GM18858 (cell line): ENCODE measurements around the gene KAZALD1.
A peak's percentile ranks its signal among the peaks of the same experiment; 100 is the strongest.
"Not testable (repeated sequence)": the region's sequence is repeated elsewhere in the genome, so short reads cannot be mapped to it uniquely, and the experiment has no call there.

Source experiments
- ATAC-seq: cut with Tn5 transposase; IDR thresholded peaks from one replicate; pipeline ENCODE4 v1.9.1; 2021; ENCODE audit not compliant: unreplicated experiment

KAZALD1 gene

GRCh38 chr10:101029520-101030295 lies 32.1 kb upstream of the KAZALD1 start:
- ATAC-seq: no peak

DNA sequence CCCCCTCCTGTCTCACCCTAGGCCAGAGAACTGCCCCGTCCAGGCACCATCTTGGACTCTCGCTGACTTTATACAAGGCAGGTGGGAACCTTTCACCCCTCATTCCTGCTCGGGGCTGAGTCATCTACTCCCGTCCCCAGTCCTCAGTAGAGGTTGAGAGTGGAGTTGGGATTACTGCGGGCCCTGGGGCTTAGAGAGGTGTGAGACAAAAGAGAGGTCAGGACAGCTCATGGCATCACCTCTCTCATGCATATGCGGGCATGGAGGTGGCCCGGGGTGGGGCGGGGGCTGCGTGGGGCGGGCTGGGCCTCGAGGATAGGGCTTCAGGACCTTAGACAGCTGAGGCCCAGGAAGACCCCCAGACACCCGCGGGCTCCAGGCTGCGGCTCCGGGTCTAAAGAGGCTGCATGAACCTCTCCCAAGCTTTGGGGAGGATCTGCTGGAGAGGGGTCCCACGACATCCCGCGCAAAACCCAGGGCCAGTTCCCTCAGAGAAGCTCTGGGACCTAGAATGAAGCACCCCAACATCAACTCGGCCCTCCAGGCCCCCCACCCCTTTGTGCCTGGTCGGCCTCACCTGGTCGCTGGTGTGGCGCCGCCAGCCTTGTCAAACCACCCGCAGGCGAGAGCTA lies 31.2 kb upstream of the KAZALD1 start:
- ATAC-seq: no peak

DNA sequence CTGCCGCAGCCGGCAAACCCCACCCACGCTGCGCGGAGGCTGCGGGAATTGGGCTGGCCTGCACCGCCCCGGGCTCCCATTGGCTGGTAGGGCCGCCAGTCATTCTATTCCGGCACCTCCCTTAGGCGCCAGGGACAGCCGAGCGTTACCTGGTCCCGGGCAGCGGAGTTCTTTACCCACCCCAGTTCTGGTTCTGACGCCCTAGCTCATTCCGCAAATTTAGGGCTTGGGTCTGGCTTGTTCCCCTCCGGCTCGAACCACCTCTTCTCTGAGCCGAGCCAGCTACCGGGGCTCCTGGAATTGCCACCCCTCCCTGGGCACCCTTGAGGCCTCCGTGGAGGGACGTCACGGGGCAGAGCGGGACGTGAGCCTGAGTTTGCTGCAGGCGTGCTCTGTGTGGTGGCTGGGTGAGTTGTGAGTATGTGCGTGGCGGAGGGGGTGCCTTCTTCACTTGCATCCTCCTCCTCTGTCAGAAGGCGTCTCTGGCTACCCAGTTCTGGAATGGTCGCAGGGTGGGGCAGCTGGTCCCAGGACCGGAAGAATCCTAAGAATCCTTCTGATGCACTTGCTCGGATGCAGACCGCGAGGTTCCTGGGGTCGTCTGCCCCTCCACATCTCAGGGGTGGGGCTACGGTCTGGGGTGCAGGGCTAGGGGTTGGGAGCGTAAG lies 30.5 kb upstream of the KAZALD1 start, which contains the start of the genes PDZD7 and SFXN3:
TSS of gene PDZD7 (minus strand) at position 2 of the 668 bp plus-strand sequence. CDS start 910 bp downstream, outside the sequence.
TSS of gene SFXN3 (plus strand) at position 107 of the 668 bp plus-strand sequence. CDS start 3,461 bp downstream, outside the sequence.
- ATAC-seq: peak; percentile 83

DNA sequence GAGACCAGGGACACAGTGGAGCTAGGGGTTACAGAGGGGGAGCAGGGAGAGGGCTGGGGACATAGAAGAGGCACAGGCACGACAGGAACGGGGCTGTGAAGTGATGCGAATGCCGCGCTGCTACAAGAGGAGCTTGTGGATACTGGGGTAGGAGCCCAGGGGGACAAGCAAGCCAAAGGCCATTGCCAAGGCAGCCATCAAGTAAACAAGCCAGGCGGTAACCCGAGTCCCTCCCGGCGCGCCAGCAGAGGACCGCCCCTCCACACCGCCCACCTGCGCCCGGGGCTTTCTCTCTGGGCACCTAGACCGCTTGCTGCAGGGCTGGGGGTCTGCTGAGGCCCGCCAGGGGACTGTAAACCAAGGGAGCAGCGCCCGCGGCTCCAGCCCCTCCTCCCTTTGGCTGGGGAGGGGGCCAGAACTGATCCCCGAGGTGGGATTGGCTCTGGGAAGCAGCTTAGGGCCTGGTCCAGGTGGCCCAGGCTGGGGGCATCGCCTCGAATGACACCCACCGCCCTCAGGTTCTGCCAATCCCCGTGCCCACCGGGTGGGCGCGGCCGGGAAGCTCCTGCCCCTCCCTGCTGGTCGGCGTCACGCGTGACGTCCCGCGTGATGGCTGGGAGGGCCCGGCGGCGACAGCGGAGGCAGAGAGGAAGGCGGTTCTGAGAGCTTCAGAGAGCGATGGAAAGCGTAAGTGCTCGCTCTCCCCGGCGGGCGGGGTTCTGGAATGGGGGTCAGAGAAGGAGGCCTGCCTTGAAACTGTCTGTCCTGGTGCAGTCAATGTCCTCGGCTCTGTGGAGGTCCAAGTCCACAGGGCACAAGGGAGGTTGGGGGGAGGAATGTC lies 29.8 kb upstream of the KAZALD1 start:
- ATAC-seq: no peak

DNA sequence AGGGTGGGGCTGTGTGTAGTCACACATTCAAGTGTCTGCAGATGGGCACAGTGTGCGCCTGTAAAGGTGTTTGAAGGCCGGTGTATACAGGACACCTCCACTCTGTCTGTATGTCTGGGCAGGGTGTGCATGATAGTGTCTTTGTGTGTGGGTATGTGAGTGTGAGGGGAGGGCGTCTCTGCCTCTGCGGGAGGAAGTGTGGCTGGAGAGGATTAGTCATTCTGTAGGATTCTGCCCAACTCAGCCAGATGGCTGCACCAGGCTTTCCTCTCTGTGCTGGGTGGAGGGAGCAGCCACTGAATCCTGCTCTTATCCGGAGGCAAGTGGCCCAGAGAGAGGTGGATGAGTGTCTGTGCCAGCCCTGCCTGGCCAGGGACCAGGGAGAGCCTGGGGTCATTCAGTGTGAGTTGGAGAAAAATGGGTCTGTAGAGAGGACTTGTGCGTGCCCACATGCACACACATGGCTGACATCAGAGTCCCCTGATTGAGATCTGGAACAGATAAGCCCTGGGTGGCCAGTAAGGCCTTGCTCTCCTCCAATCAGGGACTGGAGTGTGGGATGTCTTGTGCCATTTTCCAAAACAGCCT lies 29.1 kb upstream of the KAZALD1 start:
- no peak for ATAC-seq

- no peak for ATAC-seq
These were observed 28.5 kb upstream of the KAZALD1 start for GRCh38 chr10:101033276-101033675.

DNA sequence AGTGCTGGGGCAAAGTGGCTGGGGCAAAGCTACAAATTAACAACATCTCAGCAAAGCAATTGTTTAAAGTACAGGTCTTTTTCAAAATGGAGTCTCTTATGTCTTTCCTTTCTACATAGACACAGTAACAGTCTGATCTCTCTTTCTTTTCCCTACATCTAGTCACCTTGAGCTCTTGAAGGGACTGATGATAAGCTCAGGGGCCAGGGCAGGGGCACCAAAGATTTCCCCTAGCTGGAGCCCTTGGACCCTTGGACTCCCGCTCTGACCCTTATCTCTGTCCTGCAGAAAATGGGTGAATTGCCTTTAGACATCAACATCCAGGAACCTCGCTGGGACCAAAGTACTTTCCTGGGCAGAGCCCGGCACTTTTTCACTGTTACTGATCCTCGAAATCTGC lies 27.4 kb upstream of the KAZALD1 start:
- not testable (repeated sequence) for ATAC-seq

GRCh38 chr10:101035314-101035713 lies 26.5 kb upstream of the KAZALD1 start:
- ATAC-seq: no peak

- ATAC-seq: no peak
These were observed 25.7 kb upstream of the KAZALD1 start for GRCh38 chr10:101035916-101036702.

- no peak for ATAC-seq
These were observed 25.1 kb upstream of the KAZALD1 start for GRCh38 chr10:101036726-101037125.

- ATAC-seq: no peak
These were observed 23.3 kb upstream of the KAZALD1 start for GRCh38 chr10:101038484-101038883.

DNA sequence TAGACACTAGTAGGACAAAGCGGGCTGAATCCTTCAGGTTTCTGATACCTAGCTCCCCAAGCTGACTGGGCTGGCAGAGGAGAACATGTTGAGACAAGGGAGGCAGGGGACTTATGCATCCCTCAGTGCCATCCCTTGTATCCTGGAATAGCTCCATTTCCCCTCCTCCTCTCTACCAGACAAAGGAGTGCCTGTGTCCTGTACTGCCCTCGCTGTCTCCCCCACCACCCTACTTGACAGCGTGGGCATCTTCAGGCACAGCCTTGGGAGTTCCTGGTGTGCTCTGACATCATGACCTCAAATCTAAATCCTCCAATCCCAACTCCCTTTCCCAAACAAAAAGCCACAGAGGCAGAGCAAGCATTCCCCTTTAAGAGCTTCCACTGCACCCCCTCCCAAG lies 21.7 kb upstream of the KAZALD1 start:
- no peak for ATAC-seq

- no peak for ATAC-seq
These were observed 20.9 kb upstream of the KAZALD1 start for GRCh38 chr10:101040851-101041250.

GRCh38 chr10:101041252-101041761 lies 20.5 kb upstream of the KAZALD1 start:
- ATAC-seq: no peak

GRCh38 chr10:101042118-101042517 lies 19.7 kb upstream of the KAZALD1 start:
- ATAC-seq: no peak

DNA sequence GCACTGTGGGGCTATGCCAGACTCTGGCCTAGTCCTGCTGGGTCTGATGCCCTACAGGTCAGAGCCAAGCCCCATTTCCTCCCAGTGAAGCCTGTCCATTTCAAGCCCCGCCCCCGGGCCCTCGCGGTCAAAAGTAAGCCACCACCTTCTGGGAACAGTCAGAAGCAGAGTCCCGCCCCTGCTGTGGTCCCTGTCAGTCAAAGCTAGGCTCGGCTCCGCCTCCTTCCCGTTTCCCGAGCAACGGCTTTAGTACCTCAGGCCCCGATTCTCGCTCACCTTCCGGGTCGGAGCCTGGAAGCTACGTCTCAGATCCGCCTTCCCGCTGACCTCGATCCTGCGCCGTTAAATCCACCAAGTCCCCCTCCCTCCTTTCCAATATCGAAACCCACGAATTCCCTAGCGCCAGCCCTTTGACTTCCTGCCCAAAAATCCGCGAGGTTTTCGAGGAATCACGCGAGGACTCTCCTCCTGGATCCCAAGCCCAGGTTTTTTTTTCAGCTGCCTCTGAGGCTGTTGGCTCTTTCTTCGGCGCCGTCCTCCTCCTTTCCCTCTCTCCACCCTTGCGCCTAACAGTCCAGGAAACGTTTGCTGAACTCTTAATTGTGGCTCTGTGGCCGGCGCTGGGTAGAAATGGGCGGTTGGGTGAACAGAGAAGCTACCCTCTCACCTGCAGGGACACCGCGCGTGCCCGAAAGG lies 19.0 kb upstream of the KAZALD1 start:
- peak; percentile 94 for ATAC-seq

DNA sequence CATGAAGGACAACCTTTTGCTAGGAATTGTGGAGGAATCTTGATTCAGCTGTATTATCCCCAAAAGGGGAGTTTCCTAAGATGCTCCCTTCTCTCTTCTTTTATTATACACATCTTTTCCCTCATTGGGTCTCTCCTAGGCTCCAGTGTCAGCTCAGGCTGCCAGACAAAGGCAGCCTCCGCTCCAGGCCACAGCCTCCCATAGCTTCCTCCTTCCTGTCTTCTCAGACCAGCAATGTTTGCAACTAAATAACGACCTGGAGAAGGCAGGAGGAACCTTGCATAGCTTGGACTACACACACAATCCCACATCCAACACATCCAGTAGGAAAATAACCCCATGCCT lies 18.5 kb upstream of the KAZALD1 start:
- no peak for ATAC-seq

- no peak for ATAC-seq
These were observed 17.7 kb upstream of the KAZALD1 start for GRCh38 chr10:101044117-101044516.
